Liver (tissue), 9 donors: ENCODE results near the gene TMEM114. TPM values are rescaled to one million over a fixed set of nuclear protein-coding genes. Genes with fewer than 3 reads are reported as not detected.

Experiments used
- DNase-seq: peaks from one replicate; pipeline ENCODE4 v3.0.0-alpha.2; 2017; ENCODE audit warnings: low spot score
- H3K27ac ChIP-seq, 2 donors: one replicate each; pipeline ENCODE4 v1.7.0; 2013; ENCODE audit warnings: inconsistent platforms in 2 of 2, low read length in 2 of 2, control low read depth in 1 of 2, low read depth in 1 of 2, mild to moderate bottlenecking in 1 of 2
- H3K27me3 ChIP-seq, 4 donors: one replicate each; pipeline versions ENCODE4 v1.6.1 to v1.7.0; 2013; ENCODE audit warnings: low read length in 3 of 4, inconsistent platforms in 1 of 4, mild to moderate bottlenecking in 1 of 4, moderate library complexity in 1 of 4; ENCODE audit not compliant: control insufficient read depth in 4 of 4, insufficient read depth in 4 of 4
- H3K36me3 ChIP-seq, 4 donors: one replicate each; pipeline versions ENCODE4 v1.6.1 to v1.7.0; 2013; ENCODE audit warnings: low read length in 3 of 4, mild to moderate bottlenecking in 3 of 4, low read depth in 1 of 4, moderate library complexity in 1 of 4; ENCODE audit not compliant: control insufficient read depth in 4 of 4, insufficient read depth in 3 of 4
- H3K4me1 ChIP-seq, 4 donors: one replicate each; pipeline versions ENCODE4 v1.6.1 to v1.7.0; 2013; ENCODE audit warnings: low read length in 3 of 4, mild to moderate bottlenecking in 3 of 4, moderate library complexity in 1 of 4; ENCODE audit not compliant: control insufficient read depth in 4 of 4, insufficient read depth in 4 of 4
- H3K4me3 ChIP-seq, 3 donors: one replicate each; pipeline versions ENCODE4 v1.6.1 to v1.7.0; 2013; ENCODE audit warnings: low read length in 3 of 3, control low read depth in 1 of 3, low read depth in 1 of 3, mild to moderate bottlenecking in 1 of 3
- H3K9ac ChIP-seq, 2 donors: one replicate each; pipeline ENCODE4 v1.7.0; 2013; ENCODE audit warnings: low read length in 2 of 2, mild to moderate bottlenecking in 2 of 2, moderate library complexity in 2 of 2, control low read depth in 1 of 2, low read depth in 1 of 2
- H3K9me3 ChIP-seq, 4 donors: one replicate each; pipeline versions ENCODE4 v1.6.1 to v1.7.0; 2013; ENCODE audit warnings: low read length in 3 of 4; ENCODE audit not compliant: control insufficient read depth in 4 of 4
- ATF3 ChIP-seq: IDR thresholded peaks from 2 replicates; pipeline ENCODE4 v1.6.1; 2016; ENCODE audit warnings: antibody characterized with exemption
- EGR1 ChIP-seq, 2 donors: IDR thresholded peaks; 2 replicates each; pipeline ENCODE4 v1.6.1; 2016 to 2018; ENCODE audit warnings: antibody characterized with exemption in 2 of 2, low read depth in 2 of 2
- FOXA1 ChIP-seq: IDR thresholded peaks from 2 replicates; pipeline ENCODE4 v1.6.1; 2016; ENCODE audit warnings: antibody characterized with exemption
- FOXA2 ChIP-seq: IDR thresholded peaks from 2 replicates; pipeline ENCODE4 v1.6.1; 2016; ENCODE audit warnings: antibody characterized with exemption
- GABPA ChIP-seq, 2 donors: IDR thresholded peaks in 1 of 2; conservative IDR thresholded peaks in 1 of 2; 2 replicates each; pipeline ENCODE4 v1.6.1; 2016; ENCODE audit warnings: antibody characterized with exemption in 2 of 2, mild to moderate bottlenecking in 1 of 2, moderate library complexity in 1 of 2
- HNF4A ChIP-seq, 2 donors: conservative IDR thresholded peaks; 2 replicates each; pipeline ENCODE4 v1.6.1; 2016; ENCODE audit warnings: antibody characterized with exemption in 2 of 2, mild to moderate bottlenecking in 2 of 2
- HNF4G ChIP-seq: IDR thresholded peaks from 2 replicates; pipeline ENCODE4 v1.6.1; 2016; ENCODE audit warnings: antibody characterized with exemption
- JUND ChIP-seq, 2 donors: IDR thresholded peaks; 2 replicates each; pipeline ENCODE4 v1.6.1; 2016; ENCODE audit warnings: antibody characterized with exemption in 2 of 2
- MAX ChIP-seq: IDR thresholded peaks from 2 replicates; pipeline ENCODE4 v1.6.1; 2016; ENCODE audit warnings: antibody characterized with exemption
- RAD21 ChIP-seq, 2 donors: IDR thresholded peaks; 2 replicates each; pipeline ENCODE4 v1.6.1; 2016; ENCODE audit warnings: antibody characterized with exemption in 2 of 2, mild to moderate bottlenecking in 2 of 2
- REST ChIP-seq: IDR thresholded peaks from 2 replicates; pipeline ENCODE4 v1.6.1; 2016; ENCODE audit warnings: antibody characterized with exemption, mild to moderate bottlenecking
- RXRA ChIP-seq, 2 donors: IDR thresholded peaks; 2 replicates each; pipeline ENCODE4 v1.6.1; 2017 to 2018; ENCODE audit warnings: antibody characterized with exemption in 2 of 2, mild to moderate bottlenecking in 1 of 2
- TAF1 ChIP-seq: conservative IDR thresholded peaks from 2 replicates; pipeline ENCODE4 v1.6.1; 2016; ENCODE audit warnings: antibody characterized with exemption, mild to moderate bottlenecking
- YY1 ChIP-seq: IDR thresholded peaks from 2 replicates; pipeline ENCODE4 v1.6.1; 2016; ENCODE audit warnings: antibody characterized with exemption, mild to moderate bottlenecking
- WGBS: extraction: QIAGEN DNeasy Blood & Tissue Kit; methylation state at CpG from one replicate; pipeline ENCODE4 v1.1.7; 2013; 5-methylcytosine and 5-hydroxymethylcytosine counted together
- polyA plus RNA-seq, 2 donors: library from polyadenylated mRNA; stranded (reverse) in 1 of 2; unstranded in 1 of 2; fragments of 200-250 nt in 1 of 2; fragments of >200 nt in 1 of 2; fragmentation: Nextera tagmentation in 1 of 2; extraction: Ambion mirVana in 1 of 2; gene quantifications; one replicate each; pipeline versions ENCODE4 v1.2.1 to v1.2.3, GENCODE V29; 2013 to 2015
- total RNA-seq, 2 donors: library from RNA; depleted of rRNA; stranded (reverse); fragments of >200 nt; gene quantifications; one replicate each; pipeline ENCODE4 v1.2.3, GENCODE V29; 2014
- TF ChIP-seq, protein P1 (sequence below): IDR thresholded peaks from 2 replicates; pipeline ENCODE4 v1.6.1; 2016; ENCODE audit warnings: antibody characterized with exemption
- TF ChIP-seq, protein P2 (sequence below): fragments of 150-350 bp; IDR thresholded peaks from 2 replicates; pipeline ENCODE4 v1.5.1; 2017; ENCODE audit warnings: improper control_type of control experiment, low read depth, low read length; ENCODE audit not compliant: missing input control
- donor health status: healthy.
- donor health status: healthy.
- donor health status: healthy.
- donor health status: healthy.
- donor health status: healthy.

TMEM114 gene
- total and polyA plus RNA-seq, 4 donors, result not detected

DNA sequence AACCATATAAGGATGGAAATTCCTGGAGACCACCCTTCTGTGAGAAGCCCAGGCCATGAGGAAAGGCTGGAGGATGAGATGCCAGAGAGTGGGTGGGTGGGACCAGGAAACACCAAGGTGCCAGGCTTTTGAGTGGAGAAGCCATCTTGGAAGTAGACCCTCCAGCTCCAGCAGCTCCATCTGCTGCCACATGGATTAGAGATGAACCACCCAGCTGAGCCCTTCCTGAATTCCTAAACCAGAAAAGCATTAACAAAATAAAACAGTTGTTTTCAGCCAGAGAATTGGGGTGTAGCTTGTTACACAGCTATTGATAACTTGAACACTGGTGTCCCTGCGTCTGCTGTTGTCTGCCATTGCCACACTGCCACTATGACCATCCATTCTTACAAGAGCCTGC, 6.3 kb upstream of the TMEM114 start:
- Histone ChIP-seq H3K27ac (no peak overlapping the region), H3K4me3 (no peak overlapping the region), H3K4me1 (no peaks in the 10 kb centered on the region), H3K9me3 (peaks cover 0 to 4% (median 1%) of the 10 kb centered on the region in 4 donors), H3K27me3 (no peaks in the 10 kb centered on the region), H3K9ac (no peak overlapping the region), H3K36me3 (no peaks in the 10 kb centered on the region)
- WGBS, result 90% methylated on average over 1 of the region's 1 CpG
- TF ChIP-seq YY1, result no peak
- DNase-seq, result no peak

- TF ChIP-seq, protein P1, sequence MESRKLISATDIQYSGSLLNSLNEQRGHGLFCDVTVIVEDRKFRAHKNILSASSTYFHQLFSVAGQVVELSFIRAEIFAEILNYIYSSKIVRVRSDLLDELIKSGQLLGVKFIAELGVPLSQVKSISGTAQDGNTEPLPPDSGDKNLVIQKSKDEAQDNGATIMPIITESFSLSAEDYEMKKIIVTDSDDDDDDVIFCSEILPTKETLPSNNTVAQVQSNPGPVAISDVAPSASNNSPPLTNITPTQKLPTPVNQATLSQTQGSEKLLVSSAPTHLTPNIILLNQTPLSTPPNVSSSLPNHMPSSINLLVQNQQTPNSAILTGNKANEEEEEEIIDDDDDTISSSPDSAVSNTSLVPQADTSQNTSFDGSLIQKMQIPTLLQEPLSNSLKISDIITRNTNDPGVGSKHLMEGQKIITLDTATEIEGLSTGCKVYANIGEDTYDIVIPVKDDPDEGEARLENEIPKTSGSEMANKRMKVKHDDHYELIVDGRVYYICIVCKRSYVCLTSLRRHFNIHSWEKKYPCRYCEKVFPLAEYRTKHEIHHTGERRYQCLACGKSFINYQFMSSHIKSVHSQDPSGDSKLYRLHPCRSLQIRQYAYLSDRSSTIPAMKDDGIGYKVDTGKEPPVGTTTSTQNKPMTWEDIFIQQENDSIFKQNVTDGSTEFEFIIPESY, result no peak
- TF ChIP-seq GABPA (IDR thresholded peaks at IDR 0.05 in 1 of 2, conservative IDR thresholded peaks at IDR 0.05 in 1 of 2) (no peak), RAD21 (IDR thresholded peaks at IDR 0.05) (no peak), FOXA2 (no peak), ATF3 (no peak), MAX (no peak), HNF4G (no peak), TAF1 (no peak), JUND (IDR thresholded peaks at IDR 0.05) (no peak), YY1 (no peak), HNF4A (conservative IDR thresholded peaks at IDR 0.05) (no peak), FOXA1 (no peak), REST (no peak), RXRA (IDR thresholded peaks at IDR 0.05) (no peak), EGR1 (IDR thresholded peaks at IDR 0.05; ENCODE audit: low read depth in 2 of 2) (no peak)
- TF ChIP-seq, protein P2, sequence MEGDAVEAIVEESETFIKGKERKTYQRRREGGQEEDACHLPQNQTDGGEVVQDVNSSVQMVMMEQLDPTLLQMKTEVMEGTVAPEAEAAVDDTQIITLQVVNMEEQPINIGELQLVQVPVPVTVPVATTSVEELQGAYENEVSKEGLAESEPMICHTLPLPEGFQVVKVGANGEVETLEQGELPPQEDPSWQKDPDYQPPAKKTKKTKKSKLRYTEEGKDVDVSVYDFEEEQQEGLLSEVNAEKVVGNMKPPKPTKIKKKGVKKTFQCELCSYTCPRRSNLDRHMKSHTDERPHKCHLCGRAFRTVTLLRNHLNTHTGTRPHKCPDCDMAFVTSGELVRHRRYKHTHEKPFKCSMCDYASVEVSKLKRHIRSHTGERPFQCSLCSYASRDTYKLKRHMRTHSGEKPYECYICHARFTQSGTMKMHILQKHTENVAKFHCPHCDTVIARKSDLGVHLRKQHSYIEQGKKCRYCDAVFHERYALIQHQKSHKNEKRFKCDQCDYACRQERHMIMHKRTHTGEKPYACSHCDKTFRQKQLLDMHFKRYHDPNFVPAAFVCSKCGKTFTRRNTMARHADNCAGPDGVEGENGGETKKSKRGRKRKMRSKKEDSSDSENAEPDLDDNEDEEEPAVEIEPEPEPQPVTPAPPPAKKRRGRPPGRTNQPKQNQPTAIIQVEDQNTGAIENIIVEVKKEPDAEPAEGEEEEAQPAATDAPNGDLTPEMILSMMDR, result no peak
- H3K9me3 ChIP-seq, result peaks cover 0 to 4% (median 1%) of the 10 kb centered on the region in 4 donors
- H3K27ac ChIP-seq, result no peak overlapping the region
- DNase-seq, result no peak
- H3K27me3 ChIP-seq, result peaks cover 0 to 2% (median 0%) of the 10 kb centered on the region in 4 donors
- no peak overlapping the region for H3K4me3 ChIP-seq
- H3K36me3 ChIP-seq, result no peaks in the 10 kb centered on the region
- 77% methylated on average over 5 of the region's 5 CpGs for WGBS
- H3K4me1 ChIP-seq, result no peaks in the 10 kb centered on the region
- H3K9ac ChIP-seq, result no peak overlapping the region
These were observed 5.5 kb upstream of the TMEM114 start for GRCh38 chr16:8595783-8596182.
